GM18867 (cell line): ENCODE data around the gene SDC4.

ENCODE experiments used
- ATAC-seq: cut with Tn5 transposase; IDR thresholded peaks from one replicate; pipeline ENCODE4 v1.9.1; 2021; ENCODE audit warnings: mild to moderate bottlenecking, moderate library complexity; ENCODE audit not compliant: unreplicated experiment

SDC4 gene

GRCh38 chr20:45322952-45323383, 25.3 kb downstream of the SDC4 start:
- no peak for ATAC-seq

DNA sequence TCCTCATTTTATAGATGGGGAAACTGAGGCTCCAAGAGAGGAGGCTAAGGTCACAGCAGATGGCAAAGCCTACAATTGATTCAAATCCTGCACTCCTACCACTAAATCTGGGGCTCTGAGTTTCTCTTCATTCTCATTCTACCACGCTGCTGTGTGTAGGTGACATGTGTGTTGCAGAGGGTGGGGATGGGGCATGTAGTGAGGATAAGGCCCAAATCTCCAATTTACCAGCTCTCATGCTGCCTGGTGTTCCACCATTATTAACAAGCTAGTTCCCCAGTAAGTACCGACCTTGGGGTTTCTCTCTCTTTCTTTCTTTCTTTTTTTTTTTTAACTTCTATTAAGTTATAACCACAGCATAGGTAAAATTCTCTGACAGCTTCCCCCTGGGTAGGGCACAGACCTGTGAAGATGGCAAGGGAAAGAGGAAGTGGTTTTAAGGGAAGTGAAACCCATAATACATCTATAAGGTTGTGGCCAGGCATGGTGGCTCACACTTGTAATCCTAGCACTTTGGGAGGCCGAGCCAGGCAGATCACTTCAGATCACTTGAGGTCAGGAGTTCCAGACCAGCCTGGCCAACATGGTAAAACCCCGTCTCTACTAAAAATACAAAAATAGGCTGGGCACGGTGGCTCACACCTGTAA, 27.2 kb downstream of the SDC4 start:
- ATAC-seq: peak; percentile 80

DNA sequence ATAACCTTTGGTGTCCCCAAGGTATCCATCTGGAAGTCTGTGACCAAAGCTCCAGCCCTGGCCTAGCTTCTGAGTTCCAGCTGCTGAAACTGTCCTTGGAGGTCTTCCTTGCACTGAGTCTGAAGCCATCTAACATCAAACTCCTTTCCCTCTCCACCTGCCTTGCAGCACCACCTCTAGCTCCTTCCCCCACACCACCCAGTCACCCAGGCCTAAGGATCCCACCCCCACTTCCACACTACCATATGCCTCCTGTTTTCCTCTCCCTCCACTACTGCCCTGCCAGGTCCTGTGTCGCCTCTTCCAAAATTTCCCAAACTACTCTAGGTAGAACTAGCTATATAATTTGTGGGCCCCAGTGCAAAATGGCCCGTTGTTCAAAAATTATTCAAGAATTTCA, 29.3 kb downstream of the SDC4 start:
- ATAC-seq: no peak

DNA sequence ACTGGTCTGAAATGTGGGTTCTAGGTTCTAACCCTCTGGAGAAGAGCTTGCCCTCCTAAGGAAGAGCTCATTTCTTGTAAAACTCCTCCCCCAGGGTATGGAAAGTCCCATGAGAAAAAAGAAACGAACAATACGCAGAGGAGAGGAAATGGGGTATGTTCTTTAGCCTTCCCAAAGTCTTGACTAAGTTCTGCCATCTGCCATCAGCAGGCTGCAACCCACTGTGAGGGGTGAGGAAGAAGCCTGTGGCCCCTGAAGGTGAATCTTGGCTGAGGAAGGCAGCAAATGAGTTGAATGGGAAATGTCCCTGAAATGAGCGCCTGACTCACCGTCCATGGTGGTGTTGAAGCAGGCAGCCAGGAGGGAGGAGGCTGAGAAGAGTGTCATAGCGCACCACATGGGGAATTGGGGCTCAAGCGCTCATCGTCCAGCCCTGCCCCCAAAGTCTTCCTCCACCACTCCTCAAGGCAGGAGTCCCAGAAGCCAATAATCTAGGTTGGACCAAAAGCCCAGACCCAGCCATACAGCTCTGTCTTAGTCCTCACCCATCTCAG, 29.8 kb downstream of the SDC4 start:
- ATAC-seq: no peak

- no peak for ATAC-seq
Observed at GRCh38 chr20:45317826-45318225, 30.4 kb downstream of the SDC4 start.

DNA sequence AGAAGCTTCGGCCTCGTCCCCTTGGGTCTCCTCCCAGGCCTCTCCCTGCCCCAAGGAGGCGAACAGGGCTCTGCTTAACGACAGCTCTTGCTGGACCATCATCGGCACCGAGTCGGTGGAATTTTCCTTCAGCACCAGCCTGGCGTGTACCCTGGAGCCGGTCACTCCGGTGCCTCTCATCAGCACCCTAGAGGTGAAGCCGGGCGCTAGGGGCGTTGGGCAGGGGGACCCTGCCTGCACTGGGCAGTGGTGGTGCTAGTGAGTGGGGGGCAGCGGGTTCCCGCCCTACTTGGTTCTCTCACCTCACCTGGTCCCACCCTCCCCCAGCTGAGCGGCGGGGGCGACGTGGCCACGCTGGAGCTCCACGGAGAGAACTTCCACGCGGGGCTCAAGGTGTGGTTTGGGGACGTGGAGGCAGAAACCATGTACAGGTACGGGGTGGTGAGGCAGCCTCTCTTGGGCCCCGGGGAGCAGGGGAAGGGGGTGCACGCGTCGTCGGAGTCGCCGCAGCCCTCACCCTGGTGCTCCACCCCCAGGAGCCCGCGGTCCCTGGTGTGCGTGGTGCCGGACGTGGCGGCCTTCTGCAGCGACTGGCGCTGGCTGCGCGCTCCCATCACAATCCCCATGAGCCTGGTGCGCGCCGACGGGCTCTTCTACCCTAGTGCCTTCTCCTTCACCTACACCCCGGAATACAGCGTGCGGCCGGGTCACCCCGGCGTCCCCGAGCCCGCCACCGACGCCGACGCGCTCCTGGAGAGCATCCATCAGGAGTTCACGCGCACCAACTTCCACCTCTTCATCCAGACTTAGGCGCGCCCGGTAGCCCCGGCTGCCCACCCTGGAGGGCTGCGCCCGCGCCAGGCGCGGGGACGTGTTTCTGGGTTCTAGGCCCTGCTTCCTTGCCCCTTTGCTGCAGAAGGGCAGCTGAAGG, 31.8 kb downstream of the SDC4 start:
- ATAC-seq: no peak

DNA sequence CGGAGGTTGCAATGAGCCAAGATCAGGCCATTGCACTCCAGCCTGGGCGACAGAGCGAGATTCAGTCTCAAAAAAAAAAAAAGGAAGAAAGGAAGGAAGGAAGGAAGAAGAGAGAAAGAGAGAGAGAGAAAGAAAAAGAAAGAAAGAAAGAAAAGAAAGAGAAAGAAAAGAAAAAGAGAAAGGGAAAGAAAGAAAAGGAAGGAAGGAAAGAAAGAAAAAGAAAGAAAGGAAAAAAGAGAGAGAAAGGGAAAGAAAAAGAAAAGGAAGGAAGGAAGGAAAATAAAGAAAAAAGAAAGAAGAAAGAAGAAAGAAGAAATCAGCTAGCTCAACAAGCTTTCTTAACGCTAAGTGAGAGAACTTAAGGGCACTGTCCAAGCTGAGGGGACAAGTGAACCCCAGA, 32.6 kb downstream of the SDC4 start:
- ATAC-seq: no peak

- no peak for ATAC-seq
Observed at GRCh38 chr20:45313943-45314342, 34.3 kb downstream of the SDC4 start.

DNA sequence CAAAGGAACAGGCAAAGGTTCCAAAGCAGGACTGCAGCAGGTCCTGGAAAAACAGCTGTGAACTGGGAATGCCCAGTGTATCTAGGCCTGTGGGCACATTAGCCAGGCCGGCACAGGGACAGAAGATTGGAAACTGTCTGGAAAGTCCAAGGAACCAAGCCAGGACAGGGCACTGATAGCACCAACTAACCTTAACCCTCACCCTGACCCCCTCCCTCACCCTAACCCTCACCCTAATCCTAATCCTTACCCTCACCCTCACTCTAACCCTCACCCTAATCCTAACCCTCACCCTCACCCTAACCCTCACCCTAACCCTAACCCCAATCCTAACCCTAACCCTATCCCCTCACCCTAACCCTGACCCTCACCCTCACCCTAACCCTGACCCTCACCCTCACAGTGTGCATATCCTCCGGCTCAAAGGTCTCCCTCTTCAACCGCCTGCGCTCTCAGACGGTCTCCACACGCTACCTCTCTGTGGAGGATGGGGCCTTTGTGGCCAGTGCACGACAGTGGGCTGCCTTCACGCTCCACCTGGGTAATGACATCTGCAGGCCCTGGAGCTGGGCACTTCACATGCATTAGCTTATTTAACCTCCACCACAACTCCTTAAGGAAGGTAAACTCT, 35.0 kb downstream of the SDC4 start:
- no peak for ATAC-seq

DNA sequence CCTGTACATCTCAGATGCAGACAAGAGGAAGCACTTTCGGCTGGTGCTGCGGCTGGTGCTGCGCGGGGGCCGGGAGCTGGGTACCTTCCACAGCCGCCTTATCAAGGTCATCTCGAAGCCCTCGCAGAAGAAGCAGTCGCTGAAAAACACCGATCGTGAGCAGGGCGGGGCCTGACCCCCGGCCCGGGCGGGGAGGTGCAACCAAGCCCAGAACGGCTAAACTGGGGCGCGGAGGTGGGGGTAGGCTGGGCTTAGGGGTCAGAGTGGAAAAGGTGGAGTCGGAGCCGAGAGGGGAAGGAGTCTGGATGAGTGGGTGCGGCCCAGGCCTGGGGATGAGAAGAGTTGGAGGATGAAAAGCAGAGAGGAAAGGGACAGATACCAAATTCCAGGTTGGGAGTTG, 36.0 kb downstream of the SDC4 start:
- no peak for ATAC-seq

GRCh38 chr20:45311589-45312211, 36.5 kb downstream of the SDC4 start:
- ATAC-seq: no peak

- ATAC-seq: no peak
Observed at GRCh38 chr20:45309075-45309474, 39.1 kb downstream of the SDC4 start.

- ATAC-seq: no peak
Observed at GRCh38 chr20:45308117-45308778, 40.0 kb downstream of the SDC4 start, which contains the start of gene MATN4. MATN4 (minus strand) TSS chr20:45308299; CDS start chr20:45305582, 2,717 bp downstream.

DNA sequence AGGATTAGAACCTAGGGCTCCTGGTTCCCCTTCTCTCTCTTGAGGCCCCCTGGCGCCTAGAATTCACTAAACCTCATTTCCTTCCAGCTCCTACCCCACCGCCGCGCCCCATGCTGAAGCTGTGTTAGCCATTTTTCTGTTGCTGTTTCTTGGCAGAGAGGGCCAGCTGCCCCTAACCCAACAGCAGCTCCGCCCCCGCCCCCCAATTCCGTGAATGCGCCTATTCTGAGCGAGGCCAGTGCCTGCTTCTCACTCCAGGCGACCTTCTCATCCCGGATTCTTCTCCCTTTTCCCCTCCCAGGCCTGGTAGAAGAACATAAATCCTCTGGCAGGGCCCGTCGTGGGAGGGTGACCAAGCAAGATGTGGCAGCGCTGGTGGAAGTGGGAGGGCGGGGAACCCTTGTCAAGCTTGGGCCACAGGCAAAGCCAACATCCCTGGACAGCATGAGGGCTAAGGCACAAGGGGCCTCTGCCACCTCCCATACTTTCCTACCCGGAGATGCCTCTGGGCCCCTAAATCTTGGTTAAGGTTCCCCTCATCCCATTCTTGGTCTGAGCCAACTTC, 41.1 kb downstream of the SDC4 start:
- ATAC-seq: no peak

- no peak for ATAC-seq
Observed at GRCh38 chr20:45306431-45306982, 41.7 kb downstream of the SDC4 start, which contains the start of gene RBPJL. RBPJL (plus strand) TSS chr20:45306840; CDS start chr20:45306923, 83 bp downstream.

DNA sequence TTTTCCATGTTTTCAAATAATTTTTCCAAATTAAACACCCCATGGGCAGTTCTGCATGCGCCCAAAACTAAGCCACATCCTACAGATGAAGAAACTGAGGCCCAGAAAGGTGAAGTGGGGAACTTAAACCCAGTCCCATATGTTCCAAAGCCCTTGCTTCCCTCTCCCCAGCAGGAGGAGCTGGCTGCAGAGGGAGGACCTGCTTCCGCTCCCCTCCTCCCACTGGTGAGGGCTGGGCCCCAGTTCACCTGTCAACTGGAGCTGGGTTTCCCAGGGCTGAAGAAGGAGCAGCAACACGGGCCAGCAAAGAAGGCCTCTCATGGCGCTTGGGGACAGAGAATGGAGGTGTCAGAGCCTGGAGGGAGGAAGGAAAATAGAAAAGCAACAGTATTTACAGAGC, 43.0 kb downstream of the SDC4 start:
- ATAC-seq: no peak

DNA sequence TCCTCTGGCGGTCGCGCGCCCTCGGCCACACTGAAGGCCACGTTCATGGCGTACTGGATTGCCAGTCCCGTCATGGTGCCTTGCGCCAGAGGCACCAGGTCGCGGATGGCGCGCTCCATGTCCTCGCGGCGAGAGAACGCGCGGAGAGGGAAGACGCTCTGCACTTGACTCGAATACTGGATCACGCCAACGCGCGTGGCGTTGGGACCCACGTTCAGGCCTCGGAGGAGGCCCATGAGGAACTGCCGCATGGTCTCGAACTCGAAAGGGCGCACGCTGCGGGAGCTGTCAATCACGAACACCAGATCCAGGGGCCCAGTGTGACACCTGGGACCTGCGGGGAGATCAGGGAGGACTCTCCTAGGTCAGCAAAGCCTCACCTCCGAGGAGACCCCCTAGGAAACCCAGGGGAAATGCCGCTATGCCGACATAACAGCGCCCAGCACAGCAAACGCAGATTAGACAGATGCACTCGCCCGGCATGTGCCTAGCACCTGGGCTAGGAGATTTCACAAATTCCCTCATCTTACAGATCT, 43.7 kb downstream of the SDC4 start:
- ATAC-seq: no peak

DNA sequence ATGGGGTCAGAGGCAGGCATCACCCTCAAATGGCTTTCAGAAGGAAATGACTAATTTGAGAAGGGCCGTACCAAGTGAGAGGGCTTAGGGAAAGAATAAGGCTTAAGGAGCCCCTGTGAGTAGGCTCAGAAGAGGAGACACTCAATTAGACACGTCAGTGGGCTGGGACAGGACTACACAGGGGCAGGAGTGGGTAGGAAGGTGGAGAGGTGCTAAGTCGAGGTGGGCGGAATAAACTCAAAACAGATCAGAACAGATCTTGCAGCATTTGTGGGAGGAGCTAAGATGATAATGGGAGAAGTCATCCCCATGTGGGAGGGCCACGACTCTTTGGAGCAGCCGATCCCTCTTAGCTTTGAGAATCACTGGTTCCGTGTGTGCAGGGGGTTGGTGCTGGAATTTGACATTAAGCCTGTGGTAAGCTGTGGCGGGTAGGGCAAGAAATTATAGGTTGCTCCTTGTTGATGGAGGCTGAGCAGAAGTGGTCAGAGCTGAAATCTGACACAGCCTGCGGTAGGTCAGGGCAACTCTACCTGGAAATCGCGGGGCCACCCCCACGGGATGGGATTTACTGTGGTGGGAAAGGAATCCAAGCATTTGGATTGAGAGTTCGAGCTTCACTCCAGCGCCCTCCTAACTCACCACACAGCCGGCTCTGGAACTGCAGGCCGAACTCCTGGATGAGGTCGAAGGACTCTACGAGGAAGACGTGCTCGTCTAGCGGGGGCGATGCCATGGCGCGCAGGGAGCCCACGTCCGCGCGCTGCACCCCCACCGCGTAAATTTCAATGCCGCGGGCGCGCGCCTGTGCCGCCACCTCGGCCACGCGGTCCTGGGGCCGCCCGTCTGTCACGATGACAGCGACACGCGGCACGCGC, 44.4 kb downstream of the SDC4 start:
- ATAC-seq: no peak
